ENCODE data around the gene TCN1.
A peak's percentile ranks its signal among the peaks of the same experiment; 100 is the strongest.
"Not testable (repeated sequence)": the region's sequence is repeated elsewhere in the genome, so short reads cannot be mapped to it uniquely, and the experiment has no call there.

The TCN1 gene

DNA sequence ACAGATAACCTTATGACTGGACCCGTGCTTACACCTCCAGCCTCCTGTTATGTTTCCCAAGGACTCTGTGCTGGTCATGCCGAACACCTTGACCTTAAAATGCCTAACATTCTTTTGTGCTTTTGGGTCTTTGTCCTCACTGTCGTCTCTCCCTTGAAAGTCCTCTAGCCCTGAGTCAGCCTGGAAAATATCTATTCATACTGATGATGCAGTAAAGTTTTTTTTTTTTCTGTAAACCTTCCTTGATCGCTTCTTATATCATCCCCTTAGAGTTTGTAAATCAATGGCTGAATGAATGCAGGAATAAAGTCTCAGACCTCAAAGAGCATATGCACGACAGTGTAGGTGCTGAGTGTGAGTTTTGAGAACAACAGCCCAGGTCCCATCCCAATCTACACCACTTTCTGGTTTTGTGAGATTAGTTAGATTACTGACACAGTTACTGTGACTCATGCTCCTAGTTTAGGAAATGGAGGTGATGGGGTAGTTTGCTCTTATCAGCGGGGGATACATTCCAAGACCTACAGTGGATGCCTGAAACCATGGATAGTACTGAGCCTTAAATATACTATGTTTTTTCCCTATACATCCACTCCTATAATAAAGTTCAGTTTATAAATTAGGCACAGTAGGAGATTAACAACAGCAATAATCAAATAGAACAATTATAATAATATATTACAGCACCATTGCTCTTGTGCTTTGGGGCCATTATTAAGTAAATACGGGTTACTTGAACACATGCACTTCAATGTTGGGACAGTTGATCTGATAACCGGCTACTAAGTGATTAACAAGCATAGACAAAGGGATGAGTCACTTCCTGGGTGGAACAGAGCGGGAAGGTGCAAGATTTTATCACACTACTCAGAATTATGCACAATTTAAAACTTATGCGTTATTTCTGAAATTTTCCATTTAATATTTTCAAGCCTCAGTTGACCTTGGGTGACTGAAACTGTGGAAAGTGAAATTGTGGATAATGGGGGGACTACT lies 8.6 kb downstream of the TCN1 start:
- no peak for DNase-seq

- DNase-seq: no peak
Measured at GRCh38 chr11:59854871-59855270, 11.4 kb downstream of the TCN1 start.

- not testable (repeated sequence) for DNase-seq
Measured at GRCh38 chr11:59851416-59851815, 14.9 kb downstream of the TCN1 start.

DNA sequence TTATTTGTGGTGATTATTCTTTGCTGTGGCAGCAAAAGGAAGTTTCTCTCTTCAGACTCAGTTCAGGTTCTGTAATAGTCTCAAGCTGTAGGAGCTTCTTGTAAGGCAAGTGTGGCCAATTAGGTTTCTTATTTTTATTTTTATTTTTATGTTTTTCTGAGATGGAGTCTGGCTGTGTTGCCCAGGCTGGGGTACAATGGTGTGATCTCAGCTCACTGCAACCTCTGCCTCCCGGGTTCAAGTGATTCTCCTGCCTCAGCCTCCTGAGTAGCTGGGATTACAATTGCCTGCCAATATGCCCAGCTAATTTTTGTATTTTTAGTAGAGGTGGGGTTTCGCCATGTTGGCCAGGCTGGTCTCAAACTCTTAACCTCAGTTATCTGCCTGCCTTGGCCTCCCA lies 16.7 kb downstream of the TCN1 start:
- DNase-seq: not testable (repeated sequence)

GRCh38 chr11:59849129-59849528 lies 17.2 kb downstream of the TCN1 start:
- DNase-seq: no peak

GRCh38 chr11:59848439-59848838 lies 17.8 kb downstream of the TCN1 start:
- not testable (repeated sequence) for DNase-seq

GRCh38 chr11:59847626-59848025 lies 18.7 kb downstream of the TCN1 start:
- no peak for DNase-seq

DNA sequence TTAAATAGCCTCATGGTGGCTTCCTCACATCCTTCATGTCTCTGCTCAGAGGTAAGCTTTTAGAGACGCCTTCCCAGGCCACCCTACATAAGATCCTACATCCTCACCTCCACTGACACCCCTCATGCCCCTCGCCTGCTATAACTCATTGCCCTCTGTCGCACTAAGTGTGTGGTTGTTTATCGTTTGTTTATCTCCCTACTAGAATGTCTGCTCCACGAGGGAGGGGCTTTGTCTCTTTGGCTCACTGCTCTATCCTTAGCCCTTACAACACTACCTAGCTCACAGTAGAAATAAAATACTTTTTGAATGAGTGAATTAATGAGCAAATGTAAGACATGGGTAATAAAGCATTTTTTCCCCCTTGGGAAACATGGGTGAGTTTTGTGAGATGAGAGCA lies 19.7 kb downstream of the TCN1 start:
- DNase-seq: no peak

GRCh38 chr11:59845399-59845798 lies 20.9 kb downstream of the TCN1 start, which contains the start of gene CBLIF:
CBLIF (minus strand) TSS chr11:59845499; CDS start chr11:59845453, 46 bp downstream.
- DNase-seq: no peak

- no peak for DNase-seq
Measured at GRCh38 chr11:59842316-59842715, 24.0 kb downstream of the TCN1 start.

DNA sequence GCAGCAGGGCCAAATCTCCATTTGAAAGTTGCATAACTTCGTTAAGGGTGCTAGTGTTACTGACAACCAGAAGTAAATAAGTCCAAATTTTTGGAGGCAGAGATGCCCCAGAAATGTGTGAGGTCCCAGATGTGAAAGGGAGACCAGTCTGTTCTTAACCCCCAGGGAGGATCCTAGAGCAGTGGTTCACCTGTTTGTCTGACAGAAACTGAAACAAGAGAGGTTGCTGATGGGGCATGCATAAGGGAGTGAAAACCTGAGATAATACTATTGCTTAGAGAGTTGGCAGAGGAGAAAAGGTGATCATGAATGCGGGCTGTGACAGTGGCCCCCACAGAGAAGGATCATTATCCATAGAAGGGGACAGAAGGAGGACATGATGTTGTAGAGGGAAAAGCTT lies 24.8 kb downstream of the TCN1 start:
- no peak for DNase-seq

- no peak for DNase-seq
Measured at GRCh38 chr11:59839615-59840014, 26.7 kb downstream of the TCN1 start.

DNA sequence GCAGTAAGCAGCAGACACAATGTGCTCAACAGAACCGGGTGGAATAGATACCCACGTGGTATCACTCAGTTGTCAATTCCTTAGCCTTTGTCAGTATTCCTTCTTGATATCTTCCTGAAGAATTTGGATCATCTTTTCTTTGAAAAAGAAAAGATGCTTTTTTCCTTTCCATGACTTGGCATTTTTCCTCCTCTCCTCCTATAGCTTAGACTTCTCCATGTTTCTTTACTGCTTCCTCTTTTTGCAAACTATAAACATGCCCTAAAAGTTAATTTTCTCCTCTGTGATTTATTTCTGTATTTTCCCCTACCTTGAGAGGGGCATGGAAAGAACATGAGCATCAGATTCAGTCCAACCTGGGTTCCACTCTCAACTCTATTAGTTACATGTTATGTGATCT lies 32.7 kb downstream of the TCN1 start:
- DNase-seq: no peak

GRCh38 chr11:59829358-59829757 lies 36.9 kb downstream of the TCN1 start:
- DNase-seq: no peak

GRCh38 chr11:59822989-59823566 lies 43.2 kb downstream of the TCN1 start:
- no peak for DNase-seq

GRCh38 chr11:59818572-59818971 lies 47.7 kb downstream of the TCN1 start:
- DNase-seq: no peak

DNA sequence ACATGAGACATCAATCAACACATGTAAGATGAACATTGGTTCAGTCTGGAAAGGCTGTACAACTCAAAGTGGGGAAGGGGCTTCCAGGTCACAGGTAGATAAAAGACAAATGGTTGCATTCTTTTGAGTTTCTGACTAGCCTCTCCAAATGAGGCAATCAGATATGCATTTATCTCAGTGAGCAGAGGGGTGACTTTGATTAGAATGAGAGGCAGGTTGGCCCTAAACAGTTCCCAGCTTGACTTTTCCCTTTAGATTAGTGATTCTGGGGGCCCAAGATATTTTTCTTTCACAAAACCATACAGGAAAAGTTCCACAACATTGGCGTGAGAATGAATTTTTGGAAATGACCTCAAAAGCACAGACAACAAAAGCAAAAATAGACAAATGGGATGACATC lies 49.9 kb downstream of the TCN1 start:
- not testable (repeated sequence) for DNase-seq

DNA sequence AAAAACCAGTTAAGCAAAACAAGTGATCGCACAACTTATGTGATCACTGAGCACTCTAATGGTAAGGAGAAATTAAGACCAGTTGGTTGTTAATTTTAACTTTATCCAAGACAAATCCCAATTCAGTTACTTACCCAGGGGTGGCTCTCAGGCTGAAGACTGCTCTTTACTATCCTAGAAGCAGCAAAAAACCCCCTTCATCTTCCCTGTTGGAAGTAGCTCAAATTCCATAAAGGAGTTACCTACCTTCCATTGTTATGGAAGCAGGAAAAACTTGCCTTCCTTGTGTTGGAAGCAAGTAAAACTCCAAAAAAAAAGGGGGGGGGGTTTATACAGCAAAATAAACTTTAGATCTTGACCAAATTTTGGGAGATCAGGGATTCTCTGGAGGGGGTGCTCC lies 50.5 kb downstream of the TCN1 start:
- no peak for DNase-seq

DNA sequence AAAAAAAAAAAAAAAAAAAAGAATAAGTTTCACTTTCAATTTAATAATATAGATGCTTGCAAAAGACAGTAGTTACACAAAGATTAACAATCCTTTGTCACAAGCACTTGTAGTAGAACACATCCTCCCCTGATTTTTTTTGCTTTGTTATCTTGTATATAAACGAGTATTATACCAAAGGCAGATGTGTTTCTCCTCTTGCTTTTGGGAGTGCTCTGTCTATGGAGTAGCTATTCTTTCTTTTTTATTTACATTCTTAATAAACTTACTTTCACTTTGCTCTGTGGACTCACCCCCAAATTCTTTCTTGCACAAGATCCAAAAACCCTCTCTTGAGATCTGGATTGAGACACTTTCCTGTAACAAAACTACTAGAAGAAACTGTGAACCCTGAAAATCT lies 52.3 kb downstream of the TCN1 start:
- no peak for DNase-seq

DNA sequence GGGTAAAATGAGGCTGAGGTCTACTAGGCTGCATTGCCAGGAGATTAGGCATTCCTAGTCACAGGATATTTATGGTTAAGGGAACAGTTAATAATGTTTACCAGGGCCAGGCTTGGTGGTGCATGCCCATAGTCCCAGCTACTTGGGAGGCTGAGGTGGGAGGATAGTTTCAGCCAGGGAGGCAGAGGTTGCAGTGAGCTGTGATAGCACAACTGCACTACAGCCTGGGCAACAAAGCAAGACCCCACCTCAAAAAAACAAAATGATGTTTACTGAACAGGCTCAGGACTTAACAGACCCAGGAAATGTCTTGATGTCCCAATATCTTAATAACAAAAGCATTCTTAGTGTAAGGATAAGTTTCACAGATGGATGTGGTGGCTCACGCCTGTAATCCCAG lies 52.9 kb downstream of the TCN1 start:
- no peak for DNase-seq

GRCh38 chr11:59812220-59812619 lies 54.1 kb downstream of the TCN1 start:
- DNase-seq: no peak

- no peak for DNase-seq
Measured at GRCh38 chr11:59810911-59811259, 55.4 kb downstream of the TCN1 start.

- peak; percentile 53 for DNase-seq
Measured at GRCh38 chr11:59810189-59810910, 55.9 kb downstream of the TCN1 start, which contains the start of gene MRPL16. MRPL16 (minus strand) TSS chr11:59810778; CDS start chr11:59810658, 120 bp downstream.
